IMR-90 (cell line): ENCODE results near the gene TRIO. TPM values are rescaled to one million over a fixed set of nuclear protein-coding genes. Genes with fewer than 3 reads are reported as not detected.

ENCODE experiments used
- ATAC-seq: fragments of 200-7000 bp; cut with Tn5 transposase; 2 replicates; pipeline ENCODE4 v1.9.1; 2020; ENCODE audit warnings: low read depth, mild to moderate bottlenecking, moderate library complexity
- BruUV-seq: library from RNA; stranded (reverse); fragments of 400-500 nt; replicated peaks from 2 replicates; lab custom pipeline; 2021; lab: Mats Ljungman, UMichigan
- CTCF ChIA-PET: fragments of 300-600 bp; formaldehyde crosslinking; extraction: SDS; loops from one replicate; lab custom pipeline; 2021; ENCODE audit warnings: antibody characterized with exemption; lab: Yijun Ruan, JAX
- POLR2A ChIA-PET: fragments of 300-600 bp; sonication (Branson Sonifier 250); formaldehyde crosslinking; loops from one replicate; lab custom pipeline; 2022; ENCODE audit warnings: antibody characterized with exemption; ENCODE audit not compliant: unreplicated experiment; lab: Charles Lee
- DNase-seq: peaks from one replicate; pipeline ENCODE4 v3.0.0; 2013
- H2AFZ ChIP-seq: replicated peaks from 2 replicates; pipeline ENCODE3; 2013; ENCODE audit warnings: low read length, mild to moderate bottlenecking; ENCODE audit not compliant: poor library complexity
- H2AK5ac ChIP-seq: 2 replicates; pipeline ENCODE4 v1.6.1; 2013; ENCODE audit warnings: low read depth, low read length, inconsistent platforms
- H2AK9ac ChIP-seq: replicated peaks from 2 replicates; pipeline ENCODE3; 2013; ENCODE audit warnings: mild to moderate bottlenecking, low read depth, low read length, moderate library complexity; ENCODE audit not compliant: poor library complexity
- H2BK120ac ChIP-seq: 2 replicates; pipeline ENCODE4 v1.6.1; 2013; ENCODE audit warnings: low read depth, low read length, inconsistent platforms
- H2BK15ac ChIP-seq: 3 replicates; pipeline ENCODE4 v1.6.1; 2013; ENCODE audit warnings: low read depth, low read length, inconsistent platforms
- H2BK20ac ChIP-seq: 2 replicates; pipeline ENCODE4 v1.6.1; 2013; ENCODE audit warnings: low read depth, mild to moderate bottlenecking, inconsistent platforms, low read length, moderate library complexity
- H2BK5ac ChIP-seq: 2 replicates; pipeline ENCODE4 v1.6.1; 2013; ENCODE audit warnings: mild to moderate bottlenecking, low read depth, low read length, inconsistent platforms; ENCODE audit not compliant: poor library complexity, severe bottlenecking
- H3K14ac ChIP-seq: replicated peaks from 2 replicates; pipeline ENCODE4 v1.6.1; 2013; ENCODE audit warnings: low read depth, low read length, inconsistent platforms
- H3K18ac ChIP-seq: 2 replicates; pipeline ENCODE4 v1.6.1; 2013; ENCODE audit warnings: low read depth, low read length, control low read depth
- H3K23ac ChIP-seq: 2 replicates; pipeline ENCODE4 v1.6.1; 2013; ENCODE audit warnings: low read depth, low read length, inconsistent platforms
- H3K27ac ChIP-seq: 2 replicates; pipeline ENCODE4 v1.5.1; 2013; ENCODE audit warnings: mild to moderate bottlenecking, control low read depth, low read length; ENCODE audit not compliant: insufficient read depth
- H3K27me3 ChIP-seq: 2 replicates; pipeline ENCODE4 v1.6.1; 2013; ENCODE audit warnings: low read length; ENCODE audit not compliant: control insufficient read depth, insufficient read depth
- H3K36me3 ChIP-seq: 2 replicates; pipeline ENCODE4 v1.6.1; 2013; ENCODE audit warnings: low read length, mixed read lengths; ENCODE audit not compliant: control insufficient read depth, insufficient read depth
- H3K4ac ChIP-seq: 2 replicates; pipeline ENCODE4 v1.6.1; 2013; ENCODE audit warnings: low read depth, low read length, inconsistent platforms
- H3K4me1 ChIP-seq: 2 replicates; pipeline ENCODE4 v1.6.1; 2013; ENCODE audit warnings: low read length, mixed read lengths; ENCODE audit not compliant: control insufficient read depth, insufficient read depth
- H3K4me2 ChIP-seq: 2 replicates; pipeline ENCODE4 v1.6.1; 2013; ENCODE audit warnings: low read depth, mild to moderate bottlenecking, control low read depth, low read length, moderate library complexity
- H3K4me3 ChIP-seq: 2 replicates; pipeline ENCODE4 v1.5.1; 2013; ENCODE audit warnings: low read depth, mild to moderate bottlenecking, control low read depth, low read length, moderate library complexity; ENCODE audit not compliant: insufficient read depth
- H3K56ac ChIP-seq: 2 replicates; pipeline ENCODE4 v1.6.1; 2013; ENCODE audit warnings: low read length, inconsistent platforms; ENCODE audit not compliant: insufficient read depth; ENCODE audit errors: extremely low read depth
- H3K79me1 ChIP-seq, 2 experiments: 2 replicates each; pipeline ENCODE4 v1.6.1; 2013; ENCODE audit warnings: low read length in 2 of 2, inconsistent platforms in 1 of 2, low read depth in 1 of 2
- H3K9ac ChIP-seq: 2 replicates; pipeline ENCODE4 v1.6.1; 2013; ENCODE audit warnings: low read depth, low read length, control low read depth
- H3K9me1 ChIP-seq: 2 replicates; pipeline ENCODE4 v1.6.1; 2013; ENCODE audit warnings: low read length, inconsistent platforms; ENCODE audit not compliant: insufficient read depth
- H3K9me3 ChIP-seq: 2 replicates; pipeline ENCODE4 v1.6.1; 2013; ENCODE audit warnings: low read length; ENCODE audit not compliant: control insufficient read depth, insufficient read depth
- H4K20me1 ChIP-seq: 2 replicates; pipeline ENCODE4 v1.6.1; 2013; ENCODE audit warnings: low read length, inconsistent platforms; ENCODE audit not compliant: insufficient read depth
- H4K5ac ChIP-seq: 2 replicates; pipeline ENCODE4 v1.6.1; 2013; ENCODE audit warnings: mild to moderate bottlenecking, low read depth, low read length, control low read depth
- H4K8ac ChIP-seq, 2 experiments: 2 replicates each; pipeline ENCODE4 v1.6.1; 2013; ENCODE audit warnings: low read depth in 2 of 2, low read length in 2 of 2, control low read depth in 1 of 2, inconsistent platforms in 1 of 2
- H4K91ac ChIP-seq: 2 replicates; pipeline ENCODE4 v1.6.1; 2013; ENCODE audit warnings: low read depth, low read length, inconsistent platforms; ENCODE audit not compliant: insufficient read depth
- BHLHE40 ChIP-seq: fragments of 150-350 bp; IDR thresholded peaks from 2 replicates; pipeline ENCODE4 v1.6.1; 2016; ENCODE audit warnings: mild to moderate bottlenecking, low read depth, low read length
- FOS ChIP-seq: fragments of 150-350 bp; IDR thresholded peaks from 2 replicates; pipeline ENCODE4 v1.6.1; 2016; ENCODE audit warnings: low read depth, low read length
- MXI1 ChIP-seq: IDR thresholded peaks from 2 replicates; pipeline ENCODE4 v1.6.1; 2012; ENCODE audit warnings: low read depth, mild to moderate bottlenecking, low read length, moderate library complexity, borderline replicate concordance
- NFE2L2 ChIP-seq: fragments of 150-350 bp; IDR thresholded peaks from 2 replicates; pipeline ENCODE4 v1.6.1; 2016; ENCODE audit warnings: low read depth, mild to moderate bottlenecking, low read length
- POLR2A ChIP-seq: IDR thresholded peaks from 2 replicates; pipeline ENCODE4 v1.6.1; 2012; ENCODE audit warnings: mild to moderate bottlenecking, low read depth, low read length
- RAD21 ChIP-seq: IDR thresholded peaks from 2 replicates; pipeline ENCODE4 v1.6.1; 2012; ENCODE audit warnings: low read length, improper control_type of control experiment
- RCOR1 ChIP-seq: IDR thresholded peaks from 2 replicates; pipeline ENCODE4 v1.6.1; 2012; ENCODE audit warnings: mild to moderate bottlenecking, low read length, improper control_type of control experiment; ENCODE audit not compliant: insufficient replicate concordance
- RFX5 ChIP-seq: IDR thresholded peaks from 2 replicates; pipeline ENCODE4 v1.8.0; 2012; ENCODE audit warnings: low read depth, mild to moderate bottlenecking, low read length, moderate library complexity
- whole genome bisulfite sequencing, 2 experiments: methylation state at CpG; one replicate each; pipeline versions ENCODE4 v1.1.5 to v1.1.7; 2013; ENCODE audit warnings: missing lambda C conversion rate in 2 of 2; ENCODE audit not compliant: insufficient read length in 1 of 2; ENCODE audit errors: extremely low coverage in 2 of 2; 5-methylcytosine and 5-hydroxymethylcytosine counted together
- dilution Hi-C: fragments of 300-500 bp; cut with HindIII; formaldehyde crosslinking; loops from one replicate; pipeline ENCODE4 v1.14.3; 2018; ENCODE audit warnings: low sequenced_read_pairs; ENCODE audit not compliant: unreplicated experiment
- in situ Hi-C: fragments of 300-500 bp; cut with MboI; formaldehyde crosslinking; loops from 3 replicates; pipeline ENCODE4 v1.14.3; 2019; ENCODE audit warnings: low sequenced_read_pairs, inconsistent platforms, mixed read lengths
- intact Hi-C: fragments of 100-400 bp; cut with micrococcal nuclease; formaldehyde crosslinking; loops from 2 replicates; pipeline ENCODE4 v1.10.0; 2022
- polyA plus RNA-seq, 3 experiments: library from polyadenylated mRNA; depleted of rRNA; stranded (reverse); fragments of >200 nt; gene quantifications; 2 replicates each; pipeline ENCODE4 v1.2.3, GENCODE V29; 2012; ENCODE audit warnings: low replicate concordance in 1 of 3
- total RNA-seq: library from RNA; depleted of rRNA; stranded (reverse); fragments of >200 nt; gene quantifications from 2 replicates; pipeline ENCODE4 v1.2.3, GENCODE V29; 2012
- TF ChIP-seq, protein P1 (sequence below): fragments of 150-350 bp; IDR thresholded peaks from 2 replicates; pipeline ENCODE4 v1.6.1; 2017; ENCODE audit warnings: mild to moderate bottlenecking, antibody characterized with exemption, low read length, low read depth
- TF ChIP-seq, protein P2 (sequence below): conservative IDR thresholded peaks from 2 replicates; pipeline ENCODE4 v1.5.1; 2012; ENCODE audit warnings: mild to moderate bottlenecking, low read depth, low read length, improper control_type of control experiment

TRIO gene
- total and polyA plus RNA-seq, 2 of the 4 experiments (the other 2 are of a cell fraction), result 206 to 522 TPM

DNA sequence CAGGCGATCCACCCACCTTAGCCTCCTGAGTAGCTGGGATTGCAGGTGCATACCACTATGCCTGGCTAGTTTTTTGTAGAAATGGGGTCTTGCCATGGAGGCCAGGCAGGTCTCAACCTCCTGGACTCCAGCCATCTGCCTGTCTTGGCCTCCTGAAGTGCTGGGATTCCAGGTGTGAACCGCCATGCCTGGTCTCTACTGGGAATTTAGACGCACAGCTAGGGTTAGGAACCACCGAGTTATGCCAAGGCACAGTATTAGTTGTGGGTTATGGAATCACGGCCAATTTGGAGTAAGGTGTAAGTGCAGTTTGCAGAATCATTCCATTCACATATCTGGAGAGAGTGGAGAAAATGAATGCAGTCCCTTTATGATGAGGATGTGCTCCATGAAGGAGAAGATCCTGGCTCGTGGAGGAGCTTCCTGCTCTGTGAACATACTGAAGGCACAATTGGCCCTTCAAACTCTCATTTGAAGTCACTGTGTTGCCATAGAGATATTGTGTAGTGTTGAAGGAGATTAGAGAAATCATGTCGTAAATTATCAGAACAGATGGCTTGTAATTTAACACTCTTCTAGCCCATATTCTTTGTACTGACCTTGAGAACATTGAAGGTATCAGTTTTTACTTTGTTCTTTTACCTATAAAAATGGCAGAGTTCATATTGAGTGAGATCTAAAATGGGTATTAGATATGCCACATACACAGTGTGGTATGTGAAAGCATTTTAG is 18.8 kb downstream of the TRIO start:
- peak overlapping the region; percentile 12 for H2AK9ac ChIP-seq
- H3K36me3 ChIP-seq, result peaks cover 31% of the 10 kb centered on the region
- POLR2A ChIA-PET, result no interaction called here
- TF ChIP-seq, protein P1, sequence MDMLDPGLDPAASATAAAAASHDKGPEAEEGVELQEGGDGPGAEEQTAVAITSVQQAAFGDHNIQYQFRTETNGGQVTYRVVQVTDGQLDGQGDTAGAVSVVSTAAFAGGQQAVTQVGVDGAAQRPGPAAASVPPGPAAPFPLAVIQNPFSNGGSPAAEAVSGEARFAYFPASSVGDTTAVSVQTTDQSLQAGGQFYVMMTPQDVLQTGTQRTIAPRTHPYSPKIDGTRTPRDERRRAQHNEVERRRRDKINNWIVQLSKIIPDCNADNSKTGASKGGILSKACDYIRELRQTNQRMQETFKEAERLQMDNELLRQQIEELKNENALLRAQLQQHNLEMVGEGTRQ, result no peak
- TF ChIP-seq MXI1 (no peak), BHLHE40 (no peak), RCOR1 (no peak), POLR2A (no peak), NFE2L2 (no peak), RFX5 (no peak), FOS (no peak), RAD21 (no peak)
- TF ChIP-seq, protein P2, sequence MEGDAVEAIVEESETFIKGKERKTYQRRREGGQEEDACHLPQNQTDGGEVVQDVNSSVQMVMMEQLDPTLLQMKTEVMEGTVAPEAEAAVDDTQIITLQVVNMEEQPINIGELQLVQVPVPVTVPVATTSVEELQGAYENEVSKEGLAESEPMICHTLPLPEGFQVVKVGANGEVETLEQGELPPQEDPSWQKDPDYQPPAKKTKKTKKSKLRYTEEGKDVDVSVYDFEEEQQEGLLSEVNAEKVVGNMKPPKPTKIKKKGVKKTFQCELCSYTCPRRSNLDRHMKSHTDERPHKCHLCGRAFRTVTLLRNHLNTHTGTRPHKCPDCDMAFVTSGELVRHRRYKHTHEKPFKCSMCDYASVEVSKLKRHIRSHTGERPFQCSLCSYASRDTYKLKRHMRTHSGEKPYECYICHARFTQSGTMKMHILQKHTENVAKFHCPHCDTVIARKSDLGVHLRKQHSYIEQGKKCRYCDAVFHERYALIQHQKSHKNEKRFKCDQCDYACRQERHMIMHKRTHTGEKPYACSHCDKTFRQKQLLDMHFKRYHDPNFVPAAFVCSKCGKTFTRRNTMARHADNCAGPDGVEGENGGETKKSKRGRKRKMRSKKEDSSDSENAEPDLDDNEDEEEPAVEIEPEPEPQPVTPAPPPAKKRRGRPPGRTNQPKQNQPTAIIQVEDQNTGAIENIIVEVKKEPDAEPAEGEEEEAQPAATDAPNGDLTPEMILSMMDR, result no peak
- peak overlapping the region; percentile 58 for H3K27ac ChIP-seq
- no peak overlapping the region for H2AFZ ChIP-seq
- no peak overlapping the region for H3K4me3 ChIP-seq
- peaks cover 96% of the 10 kb centered on the region for H4K20me1 ChIP-seq
- intact Hi-C loops, result no loop called here
- ATAC-seq, result no peak
- H3K23ac ChIP-seq, result peak overlapping the region; percentile 65
- H4K5ac ChIP-seq, result peak overlapping the region; percentile 62
- H2BK120ac ChIP-seq, result peak overlapping the region; percentile 49; the same call in 1 of the 2 replicates
- dilution Hi-C loops, result no loop called here
- no peak overlapping the region for H3K9ac ChIP-seq
- H2BK20ac ChIP-seq, result peak overlapping the region; percentile 13; the same call in 1 of the 2 replicates
- no peak overlapping the region for H3K56ac ChIP-seq
- WGBS, 2 experiments, result no CpG with 5 or more reads among the region's 7 CpGs
- H3K4me1 ChIP-seq, result peaks cover 36% of the 10 kb centered on the region
- peaks cover 0 to 27% of the 10 kb centered on the region in 2 experiments; a peak in 2 of 4 replicates for H3K79me1 ChIP-seq
- peak overlapping the region; percentile 51 to 52; a peak in 3 of 4 replicates for H4K8ac ChIP-seq
- H3K9me3 ChIP-seq, result peaks cover 2% of the 10 kb centered on the region; the same call in 1 of the 2 replicates
- peak overlapping the region; percentile 92 for H2BK5ac ChIP-seq
- BruUV-seq, result no TSS peak
- peak overlapping the region; percentile 15 for H2AK5ac ChIP-seq
- H3K4ac ChIP-seq, result peak overlapping the region; percentile 44
- H2BK15ac ChIP-seq, result 0 out of 3 replicates have a peak overlapping the region, but pooled peaks have one; percentile 28
- H3K27me3 ChIP-seq, result no peaks in the 10 kb centered on the region
- H4K91ac ChIP-seq, result peak overlapping the region; percentile 37; the same call in 1 of the 2 replicates
- H3K9me1 ChIP-seq, result peaks cover 32% of the 10 kb centered on the region
- in situ Hi-C loops, result no loop called here
- CTCF ChIA-PET, result no interaction called here
- peak overlapping the region; percentile 23; the same call in 1 of the 2 replicates for H3K14ac ChIP-seq
- no peak overlapping the region for H3K4me2 ChIP-seq
- peak overlapping the region; percentile 66 for H3K18ac ChIP-seq
- no peak for DNase-seq
